ENCODE data around the gene UNC79. TPM values are rescaled to one million over a fixed set of nuclear protein-coding genes. Genes with fewer than 3 reads are reported as not detected.

The UNC79 gene
- total and polyA plus RNA-seq, 2 donors (not counting 3 experiments of a cell fraction or from before 2014, with no cell fraction given) = not detected

DNA sequence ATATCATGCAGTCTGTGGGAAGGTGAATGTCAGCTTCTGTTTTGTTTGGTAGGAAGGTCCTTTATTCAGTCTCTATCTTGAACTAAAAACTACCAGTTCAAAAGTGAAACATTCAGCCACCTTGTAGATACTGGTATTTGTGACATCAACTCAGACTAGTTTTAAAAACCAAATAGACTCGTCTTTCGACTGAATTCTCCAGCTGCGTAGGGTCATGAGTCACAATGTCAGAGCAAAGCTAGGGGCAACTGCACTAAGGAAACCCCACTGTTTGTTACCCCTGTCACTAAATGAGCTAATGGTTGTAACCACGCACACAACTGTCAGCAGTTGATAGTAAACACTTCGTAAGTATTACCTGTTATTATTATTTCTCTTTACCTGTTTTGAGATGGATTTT lies 212.9 kb downstream of the UNC79 start:
- no peak overlapping the region for H3K4me2 ChIP-seq (ENCODE audit: insufficient read depth, low read length)
- H3K27me3 ChIP-seq (ENCODE audit: control insufficient read depth in 2 of 2, insufficient read depth in 2 of 2, low read length in 2 of 2) = no peaks in the 10 kb centered on the region
- intact Hi-C loops (cut with micrococcal nuclease) (no loop called here), dilution Hi-C loops (cut with MboI; ENCODE audit: extremely low pct_ligation_motif_present, low sequenced_read_pairs) (no loop called here)
- no peak overlapping the region for H3K27ac ChIP-seq (ENCODE audit: insufficient read depth, low read depth, low read length)
- no peak for FAIRE-seq
- H3K9me3 ChIP-seq (replicated peaks; ENCODE audit: control insufficient read depth, insufficient read depth, low read length) = no peaks in the 10 kb centered on the region
- no peak overlapping the region for H3K4me3 ChIP-seq (replicated peaks in 1 of 3; ENCODE audit: insufficient read depth in 1 of 3, low read depth in 1 of 3, low read length in 3 of 3)
- ChIA-PET POLR2A (no interaction called here), CTCF (no interaction called here)
- BruUV-seq (replicated peaks) = no TSS peak
- H3K79me2 ChIP-seq (ENCODE audit: control insufficient read depth, insufficient read depth, low read length) = no peaks in the 10 kb centered on the region
- H3K9me1 ChIP-seq (replicated peaks; ENCODE audit: control insufficient read depth, extremely low read depth, insufficient read depth, low read length) = no peaks in the 10 kb centered on the region
- no peaks in the 10 kb centered on the region for H4K20me1 ChIP-seq (replicated peaks; ENCODE audit: control insufficient read depth, extremely low read depth, insufficient read depth, low read length)
- H3K36me3 ChIP-seq (ENCODE audit: control insufficient read depth in 2 of 2, extremely low read depth in 1 of 2, insufficient read depth in 2 of 2, low read length in 2 of 2) = no peaks in the 10 kb centered on the region
- no peak for DNase-seq (ENCODE audit: low read depth, low spot score)
- TF ChIP-seq, protein P1, sequence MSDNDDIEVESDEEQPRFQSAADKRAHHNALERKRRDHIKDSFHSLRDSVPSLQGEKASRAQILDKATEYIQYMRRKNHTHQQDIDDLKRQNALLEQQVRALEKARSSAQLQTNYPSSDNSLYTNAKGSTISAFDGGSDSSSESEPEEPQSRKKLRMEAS (IDR thresholded peaks at IDR 0.05; ENCODE audit: insufficient read depth, insufficient read length) = no peak
- no peak for TF ChIP-seq JUN (IDR thresholded peaks at IDR 0.05; ENCODE audit: borderline replicate concordance, insufficient read depth, insufficient read length, low read depth)
- no peak for TF ChIP-seq MYC (IDR thresholded peaks at IDR 0.05; ENCODE audit: low read depth, low read length)
- TF ChIP-seq, protein P2, sequence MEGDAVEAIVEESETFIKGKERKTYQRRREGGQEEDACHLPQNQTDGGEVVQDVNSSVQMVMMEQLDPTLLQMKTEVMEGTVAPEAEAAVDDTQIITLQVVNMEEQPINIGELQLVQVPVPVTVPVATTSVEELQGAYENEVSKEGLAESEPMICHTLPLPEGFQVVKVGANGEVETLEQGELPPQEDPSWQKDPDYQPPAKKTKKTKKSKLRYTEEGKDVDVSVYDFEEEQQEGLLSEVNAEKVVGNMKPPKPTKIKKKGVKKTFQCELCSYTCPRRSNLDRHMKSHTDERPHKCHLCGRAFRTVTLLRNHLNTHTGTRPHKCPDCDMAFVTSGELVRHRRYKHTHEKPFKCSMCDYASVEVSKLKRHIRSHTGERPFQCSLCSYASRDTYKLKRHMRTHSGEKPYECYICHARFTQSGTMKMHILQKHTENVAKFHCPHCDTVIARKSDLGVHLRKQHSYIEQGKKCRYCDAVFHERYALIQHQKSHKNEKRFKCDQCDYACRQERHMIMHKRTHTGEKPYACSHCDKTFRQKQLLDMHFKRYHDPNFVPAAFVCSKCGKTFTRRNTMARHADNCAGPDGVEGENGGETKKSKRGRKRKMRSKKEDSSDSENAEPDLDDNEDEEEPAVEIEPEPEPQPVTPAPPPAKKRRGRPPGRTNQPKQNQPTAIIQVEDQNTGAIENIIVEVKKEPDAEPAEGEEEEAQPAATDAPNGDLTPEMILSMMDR (IDR thresholded peaks at IDR 0.05; ENCODE audit: extremely low read depth in 1 of 2, insufficient read depth in 1 of 2, low read depth in 1 of 2, low read length in 2 of 2) = no peak
- no peaks in the 10 kb centered on the region for H3K4me1 ChIP-seq (ENCODE audit: control insufficient read depth, extremely low read depth, insufficient read depth, low read length)
- no peak overlapping the region for H3K9ac ChIP-seq (replicated peaks; ENCODE audit: extremely low read depth, insufficient read depth, low read length)
- H2AFZ ChIP-seq (ENCODE audit: low read depth, low read length) = no peak overlapping the region

DNA sequence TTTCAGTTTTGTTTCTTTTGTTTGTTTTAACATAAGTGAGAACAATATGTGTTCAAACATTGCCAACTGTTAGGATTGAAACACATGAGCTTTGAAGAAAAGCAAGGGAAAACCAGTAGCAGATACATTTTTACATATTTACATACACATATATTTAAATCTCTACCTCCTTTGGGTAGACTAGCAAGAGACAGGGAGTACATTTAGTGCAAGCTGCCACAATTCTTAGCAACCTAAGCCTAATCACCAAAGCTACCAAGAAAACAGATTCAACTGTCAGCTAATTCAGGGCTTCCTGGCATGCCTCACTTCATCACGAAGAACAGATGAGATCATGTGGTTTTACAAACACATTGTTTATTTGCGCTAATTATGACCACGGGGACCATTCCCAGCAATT lies 214.5 kb downstream of the UNC79 start:
- no TSS peak for BruUV-seq (replicated peaks)
- ChIA-PET POLR2A (no interaction called here), CTCF (interaction anchor here (1.1 kb wide), 1 partner anchor 10 kb away, joined by 4 read pairs; no protein-coding TSS in a partner anchor)

More for the DNA sequence above, 214.5 kb downstream of the UNC79 start:
- no peak overlapping the region for H2AFZ ChIP-seq (ENCODE audit: low read depth, low read length)
- no peaks in the 10 kb centered on the region for H3K4me1 ChIP-seq (ENCODE audit: control insufficient read depth, extremely low read depth, insufficient read depth, low read length)
- no peak for FAIRE-seq
- no peaks in the 10 kb centered on the region for H3K9me3 ChIP-seq (replicated peaks; ENCODE audit: control insufficient read depth, insufficient read depth, low read length)
- TF ChIP-seq MYC (IDR thresholded peaks at IDR 0.05; ENCODE audit: low read depth, low read length) = no peak
- TF ChIP-seq GATA2 (IDR thresholded peaks at IDR 0.05; ENCODE audit: insufficient read depth, insufficient read length, low read depth, low read length) = no peak
- TF ChIP-seq, protein P1 (IDR thresholded peaks at IDR 0.05; ENCODE audit: insufficient read depth, insufficient read length) = no peak
- no peak for TF ChIP-seq JUN (IDR thresholded peaks at IDR 0.05; ENCODE audit: borderline replicate concordance, insufficient read depth, insufficient read length, low read depth)
- no peak for TF ChIP-seq POLR2A (IDR thresholded peaks at IDR 0.05; ENCODE audit: low read depth, low read length)
- TF ChIP-seq FOS (IDR thresholded peaks at IDR 0.05; ENCODE audit: borderline replicate concordance, insufficient read depth, low read length) = no peak
- no peak for TF ChIP-seq POLR2AphosphoS5 (IDR thresholded peaks at IDR 0.05; ENCODE audit: insufficient read depth, low read depth, low read length)
- TF ChIP-seq, protein P2 (IDR thresholded peaks at IDR 0.05; ENCODE audit: extremely low read depth in 1 of 2, insufficient read depth in 1 of 2, low read depth in 1 of 2, low read length in 2 of 2) = no peak
- TF ChIP-seq EZH2 (IDR thresholded peaks at IDR 0.05; ENCODE audit: borderline replicate concordance, low read depth, low read length, severe bottlenecking) = no peak
- H3K27me3 ChIP-seq (ENCODE audit: control insufficient read depth in 2 of 2, insufficient read depth in 2 of 2, low read length in 2 of 2) = no peaks in the 10 kb centered on the region
- H3K4me2 ChIP-seq (ENCODE audit: insufficient read depth, low read length) = no peak overlapping the region
- intact Hi-C loops (cut with micrococcal nuclease) = no loop called here
- no peak overlapping the region for H3K9ac ChIP-seq (replicated peaks; ENCODE audit: extremely low read depth, insufficient read depth, low read length)
- no peak overlapping the region for H3K4me3 ChIP-seq (replicated peaks in 1 of 3; ENCODE audit: insufficient read depth in 1 of 3, low read depth in 1 of 3, low read length in 3 of 3)
- dilution Hi-C loops (cut with MboI; ENCODE audit: extremely low pct_ligation_motif_present, low sequenced_read_pairs) = no loop called here
- DNase-seq (ENCODE audit: low read depth, low spot score) = no peak
- H3K27ac ChIP-seq (ENCODE audit: insufficient read depth, low read depth, low read length) = no peak overlapping the region
- H3K36me3 ChIP-seq (ENCODE audit: control insufficient read depth in 2 of 2, extremely low read depth in 1 of 2, insufficient read depth in 2 of 2, low read length in 2 of 2) = no peaks in the 10 kb centered on the region
- no peaks in the 10 kb centered on the region for H3K79me2 ChIP-seq (ENCODE audit: control insufficient read depth, insufficient read depth, low read length)
- H3K9me1 ChIP-seq (replicated peaks; ENCODE audit: control insufficient read depth, extremely low read depth, insufficient read depth, low read length) = no peaks in the 10 kb centered on the region
- no peaks in the 10 kb centered on the region for H4K20me1 ChIP-seq (replicated peaks; ENCODE audit: control insufficient read depth, extremely low read depth, insufficient read depth, low read length)

Measured in endothelial cell of umbilical vein (primary cell).